ENCODE data around the gene CDK6.

CDK6 gene

DNA sequence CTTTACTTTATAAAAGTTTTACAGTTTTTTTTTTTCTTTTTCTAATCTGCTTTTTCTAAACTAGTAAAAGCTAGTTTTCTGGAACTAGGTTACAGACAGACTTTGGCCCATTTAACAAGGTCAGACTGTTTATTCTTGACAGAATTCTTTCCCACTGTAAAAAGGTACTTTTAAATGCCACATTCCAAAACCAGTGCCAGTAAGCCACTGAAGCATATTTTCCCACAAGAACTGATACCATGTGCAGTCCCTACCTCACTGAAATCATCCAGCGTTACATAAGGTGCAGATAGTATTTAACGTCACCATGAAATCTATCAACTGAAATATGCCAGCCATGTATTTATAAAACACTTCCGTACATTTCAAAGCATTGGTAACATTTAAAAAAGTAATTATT lies 121.6 kb downstream of the CDK6 start:
- DNase-seq = no peak

DNA sequence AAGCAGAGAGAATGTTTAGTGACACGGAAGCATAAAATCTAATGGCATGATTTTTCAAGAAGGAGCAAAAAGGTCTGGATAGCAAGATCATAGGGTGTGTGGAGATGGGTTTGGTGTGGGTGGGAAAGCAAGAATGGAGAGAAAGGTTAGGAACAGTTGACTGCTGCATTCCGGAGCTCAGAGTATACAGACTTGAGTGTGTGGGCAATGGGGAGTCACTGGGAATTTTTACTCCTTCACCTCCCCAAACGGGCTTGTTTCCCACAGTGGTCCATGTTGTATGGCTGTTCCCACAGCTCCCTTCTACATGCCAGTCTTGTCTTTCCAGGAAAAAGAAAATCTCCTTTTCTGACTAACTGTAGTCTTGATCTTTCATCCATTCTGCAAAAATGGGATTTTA lies 122.1 kb downstream of the CDK6 start:
- DNase-seq = no peak

DNA sequence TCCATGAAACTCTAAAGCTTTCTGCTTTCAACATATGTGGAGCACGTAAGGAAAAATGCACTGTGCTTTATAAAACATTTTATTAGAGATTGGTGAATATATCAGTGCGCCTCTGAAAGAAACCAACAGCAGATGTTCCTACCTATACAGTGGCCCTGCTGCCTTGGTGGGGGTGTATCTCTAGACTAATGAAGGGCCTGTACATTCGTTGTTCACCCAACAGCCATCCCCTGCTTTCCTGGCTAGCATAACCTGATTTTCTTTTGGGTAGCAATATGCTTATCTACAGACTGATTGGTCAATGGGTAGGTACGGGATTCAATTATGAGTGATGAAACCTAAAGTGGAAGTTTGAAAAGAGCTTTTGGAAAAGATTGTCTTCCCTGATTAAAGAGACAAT lies 126.5 kb downstream of the CDK6 start:
- DNase-seq = no peak

DNA sequence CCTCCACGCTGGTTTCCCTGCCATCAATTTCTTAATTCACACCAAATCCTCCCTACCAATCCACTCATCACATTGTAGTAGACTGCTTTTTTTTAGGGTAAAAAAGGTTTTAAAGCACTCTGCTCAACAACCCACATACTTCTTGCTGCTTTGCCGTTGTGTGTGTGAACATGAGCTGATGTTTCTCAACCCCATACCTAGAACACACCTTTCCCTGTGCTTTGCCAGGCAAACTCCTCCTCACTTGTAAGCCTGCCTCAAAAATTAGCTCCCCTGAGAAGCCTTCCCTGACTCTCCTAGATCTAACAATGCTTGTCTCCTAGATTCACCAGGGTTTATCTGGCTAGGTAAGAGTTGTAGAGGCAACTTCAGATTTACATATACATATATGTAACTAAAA lies 127.2 kb downstream of the CDK6 start:
- DNase-seq = no peak

DNA sequence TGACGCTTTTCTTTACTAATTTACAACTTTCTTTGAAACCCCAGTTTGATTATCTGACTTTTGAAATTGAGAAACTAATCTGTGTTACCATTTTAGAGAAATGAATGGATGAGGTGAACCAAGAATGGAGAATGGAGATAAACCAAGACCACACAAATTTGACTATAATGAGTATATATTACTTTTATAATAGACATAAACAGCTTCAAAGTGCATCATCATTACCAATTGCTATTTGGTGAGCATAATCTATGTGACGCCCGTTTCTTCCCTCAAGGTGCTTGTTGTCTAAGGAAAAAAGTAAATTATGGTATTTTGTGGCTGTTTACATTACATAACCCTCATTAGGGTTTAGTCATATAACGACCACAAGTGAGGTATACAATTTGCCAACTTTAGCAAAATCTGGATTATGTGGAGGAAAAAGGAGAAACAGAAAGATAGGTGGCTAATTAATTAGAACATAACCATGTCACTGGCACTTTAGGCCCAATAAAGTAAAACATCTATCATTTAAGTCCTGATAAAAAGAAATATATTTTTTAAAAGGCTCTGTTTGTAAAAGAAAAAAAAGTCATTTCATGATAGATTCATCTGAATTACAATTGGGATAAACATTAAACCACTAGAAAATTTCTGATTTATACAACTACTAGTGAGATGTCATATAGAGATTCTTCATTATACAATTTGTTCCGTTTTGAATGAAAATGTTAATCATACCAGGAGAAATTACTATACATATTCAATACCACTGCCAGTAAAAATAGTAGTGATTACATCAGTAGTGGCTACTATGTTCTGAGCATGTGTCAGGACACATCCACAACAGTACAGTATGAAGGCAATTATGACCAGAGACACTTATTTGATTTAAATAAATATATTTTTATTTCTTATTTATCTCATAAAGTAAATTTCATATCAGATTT lies 128.0 kb downstream of the CDK6 start:
- DNase-seq = no peak

DNA sequence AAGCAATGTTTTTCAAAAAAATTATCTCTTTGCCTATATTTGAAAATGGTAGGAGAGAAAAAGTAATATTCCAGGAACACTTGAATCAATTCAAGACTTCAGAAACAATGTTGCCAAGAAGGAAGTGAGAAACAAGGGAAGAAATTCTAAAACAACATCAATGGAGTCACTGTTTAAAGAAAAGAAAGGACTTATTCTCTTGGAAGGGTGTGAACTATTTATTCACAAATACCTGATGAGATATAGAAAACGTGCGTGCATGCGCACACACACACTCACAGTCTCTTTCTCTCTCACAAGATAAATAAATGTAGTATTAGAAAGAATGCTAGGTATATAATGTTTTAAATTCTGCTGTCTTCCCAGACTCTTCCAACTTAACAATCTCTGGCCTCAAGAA lies 128.9 kb downstream of the CDK6 start:
- DNase-seq = no peak

DNA sequence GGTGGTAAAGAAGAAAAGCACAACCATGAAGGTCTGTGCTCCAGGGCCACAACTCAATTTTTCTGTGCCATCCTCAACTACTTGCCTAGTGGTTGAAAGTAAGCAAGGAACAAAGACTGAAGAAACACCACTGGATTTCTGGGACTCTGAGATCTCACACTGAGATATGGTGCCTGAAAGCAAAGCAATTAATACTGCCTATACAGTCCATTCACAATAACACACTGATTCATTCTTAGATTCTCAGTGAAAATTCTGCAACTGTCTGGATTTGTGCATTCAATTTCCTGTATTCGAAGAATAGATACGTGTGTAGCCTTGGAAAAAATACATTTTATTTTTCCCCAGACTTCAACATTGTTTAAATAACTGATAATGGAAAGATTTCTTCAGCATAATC lies 129.8 kb downstream of the CDK6 start:
- no peak for DNase-seq

DNA sequence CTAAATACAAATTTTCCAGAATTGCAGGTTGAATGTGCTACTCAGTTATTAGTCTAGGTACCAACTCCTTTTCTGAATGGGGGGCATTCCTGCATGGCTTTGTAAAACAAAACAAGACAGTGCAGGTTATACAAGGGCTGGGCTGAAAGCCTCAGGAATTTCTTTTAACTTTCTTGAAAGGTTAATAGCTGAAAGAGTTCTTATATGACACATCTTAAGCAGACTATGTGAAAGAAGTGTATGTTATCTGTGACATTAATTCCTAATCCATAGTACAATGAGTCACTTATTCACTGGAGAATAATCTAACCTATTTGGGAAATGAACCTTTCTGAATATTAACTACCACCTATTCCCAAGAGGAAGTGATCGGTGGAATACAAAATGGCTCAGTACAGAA lies 130.5 kb downstream of the CDK6 start:
- DNase-seq = no peak

DNA sequence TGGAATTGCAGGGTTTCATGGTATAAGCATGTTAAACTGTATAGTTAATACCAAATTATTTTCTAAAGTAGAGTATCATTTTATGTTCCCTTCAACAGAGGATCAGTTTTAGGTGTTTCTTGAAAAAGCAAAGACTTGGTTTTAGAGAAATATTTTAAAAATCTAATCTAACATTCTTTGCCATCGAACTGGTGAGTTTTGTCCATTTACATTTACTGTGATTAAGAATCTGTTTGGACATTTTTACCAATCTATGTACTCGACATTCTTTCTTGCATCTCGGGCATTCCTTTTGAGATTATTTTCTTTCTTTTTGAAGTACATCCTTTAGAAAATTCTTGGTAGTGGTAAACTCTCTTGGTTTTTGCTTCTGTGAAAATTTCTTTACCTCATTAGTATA lies 131.5 kb downstream of the CDK6 start:
- no peak for DNase-seq

DNA sequence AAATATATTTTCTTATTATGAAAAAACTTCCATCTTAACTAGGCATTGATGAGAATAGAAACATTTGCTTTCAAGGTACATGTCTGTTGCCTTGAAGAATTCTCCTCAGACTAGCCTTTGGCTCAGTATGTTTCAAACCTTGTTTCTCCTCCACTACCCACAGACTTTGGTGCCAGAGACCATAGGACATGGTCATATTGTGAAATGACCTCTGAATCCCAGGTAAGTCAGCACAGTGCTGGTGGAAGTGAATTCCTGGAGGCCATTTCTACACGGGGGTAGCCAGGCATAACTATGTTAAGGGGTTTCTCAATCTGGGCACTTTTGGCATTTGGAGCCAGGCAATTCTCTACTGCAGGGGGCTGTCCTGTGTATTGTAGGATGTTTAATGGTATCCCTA lies 133.8 kb downstream of the CDK6 start:
- DNase-seq = no peak

DNA sequence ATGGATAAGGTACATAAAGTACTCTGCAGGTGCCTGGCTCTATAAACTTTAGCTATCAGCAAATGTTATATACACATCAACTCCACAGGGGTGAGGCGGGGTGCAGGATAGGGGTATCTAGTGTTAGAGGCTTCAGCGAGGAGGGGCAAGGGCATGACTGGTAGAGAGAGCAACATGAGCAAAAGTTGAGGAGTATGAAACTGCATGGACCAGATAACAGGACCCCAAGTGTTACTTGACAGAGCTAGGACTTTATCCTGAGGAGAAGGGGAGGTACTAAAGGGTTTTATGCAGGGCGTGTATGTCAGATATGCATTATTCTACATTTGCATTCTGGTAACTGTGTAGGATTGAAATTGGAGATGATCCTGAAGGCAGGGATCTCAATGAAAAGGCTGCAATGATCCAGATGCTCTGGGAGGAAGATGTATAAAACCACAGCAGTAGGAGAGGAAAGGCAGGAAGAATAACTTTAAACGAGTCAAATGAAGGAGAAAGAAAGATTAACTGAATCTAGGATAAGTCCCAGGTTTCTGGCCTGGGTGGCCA lies 136.3 kb downstream of the CDK6 start:
- no peak for DNase-seq

DNA sequence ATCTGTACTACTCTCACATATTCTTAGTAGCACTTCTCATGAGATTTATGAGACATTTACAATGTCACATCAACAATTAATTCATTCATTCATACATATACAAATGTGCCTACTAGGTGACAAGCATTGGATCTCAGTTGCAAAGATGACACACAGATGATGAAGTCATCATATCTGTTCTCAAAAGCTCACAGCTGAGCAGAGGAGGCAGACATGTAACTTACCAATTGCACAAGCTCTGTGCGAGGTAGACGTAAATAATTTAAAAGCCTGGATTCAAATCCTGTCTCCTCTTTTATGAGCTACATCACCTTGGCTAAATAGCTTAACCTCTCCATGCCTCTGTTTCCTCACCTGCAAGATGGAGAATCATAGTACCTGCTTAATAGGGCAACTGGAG lies 136.8 kb downstream of the CDK6 start:
- no peak for DNase-seq

DNA sequence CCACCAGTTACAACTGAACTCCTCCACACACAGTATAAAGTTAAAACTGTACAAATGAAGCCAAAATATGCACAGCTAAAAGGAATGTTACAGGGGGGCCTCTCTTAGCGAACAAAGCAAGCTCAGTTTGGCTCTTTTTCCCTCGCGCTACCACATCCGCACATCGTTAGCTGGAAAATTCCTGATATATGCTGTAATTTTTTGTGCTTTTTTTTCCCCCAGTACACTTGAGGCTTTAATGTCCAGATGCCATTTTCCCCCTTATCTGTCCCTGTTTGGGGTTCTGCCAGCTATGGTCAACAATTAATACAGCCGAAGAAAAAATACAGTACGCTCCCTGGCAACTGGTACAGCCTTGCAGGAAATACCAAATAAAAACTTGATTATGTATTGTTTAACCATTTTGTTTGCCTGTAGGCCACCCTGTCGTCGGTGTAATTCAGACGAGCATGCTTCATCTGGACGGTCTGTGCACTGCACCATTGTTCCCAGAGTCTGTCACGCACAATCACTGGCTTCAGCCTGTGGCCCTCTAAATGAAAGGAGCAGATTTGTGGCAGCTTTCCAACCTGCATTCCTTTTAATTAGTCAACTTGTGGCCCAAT lies 138.0 kb downstream of the CDK6 start:
- DNase-seq = peak in 33 of 58 donors; percentile 1 to 78 (median 34)

DNA sequence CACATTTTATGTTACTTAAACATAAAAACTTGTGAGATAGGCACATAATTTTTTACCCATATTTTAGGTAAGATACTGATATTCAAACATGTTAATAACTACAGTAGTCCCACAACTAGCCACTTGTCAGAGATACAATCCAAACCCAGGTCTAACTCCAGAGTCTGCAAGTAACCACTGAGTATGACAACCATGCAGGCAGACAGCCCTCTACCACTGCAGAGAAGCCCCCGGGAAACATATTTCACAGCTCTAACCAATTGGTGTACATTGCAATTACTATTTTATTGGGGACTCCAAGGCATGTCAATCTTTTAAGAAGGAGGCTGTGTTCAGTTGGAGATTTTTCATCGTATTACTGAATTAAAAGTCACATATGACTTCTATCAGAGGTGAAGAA lies 139.0 kb downstream of the CDK6 start:
- DNase-seq = no peak

DNA sequence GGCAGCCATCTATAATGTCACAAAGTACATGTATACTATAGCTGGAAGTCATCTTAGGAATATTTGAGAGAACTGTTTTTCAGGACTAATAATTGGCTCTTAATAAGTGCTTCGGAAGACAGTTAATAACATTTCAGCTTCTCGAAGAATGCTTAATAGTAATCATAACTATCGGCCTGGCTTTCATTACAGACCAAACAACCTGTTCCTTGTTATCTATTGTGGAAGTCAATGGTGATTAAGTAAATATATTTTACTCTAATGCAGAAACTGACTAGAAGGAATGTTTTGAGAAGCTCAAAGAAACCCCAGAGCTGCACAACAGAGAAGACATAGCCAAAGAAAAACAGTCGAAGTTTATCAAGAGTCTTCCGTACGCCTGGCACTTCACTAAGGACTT lies 139.4 kb downstream of the CDK6 start:
- no peak for DNase-seq

DNA sequence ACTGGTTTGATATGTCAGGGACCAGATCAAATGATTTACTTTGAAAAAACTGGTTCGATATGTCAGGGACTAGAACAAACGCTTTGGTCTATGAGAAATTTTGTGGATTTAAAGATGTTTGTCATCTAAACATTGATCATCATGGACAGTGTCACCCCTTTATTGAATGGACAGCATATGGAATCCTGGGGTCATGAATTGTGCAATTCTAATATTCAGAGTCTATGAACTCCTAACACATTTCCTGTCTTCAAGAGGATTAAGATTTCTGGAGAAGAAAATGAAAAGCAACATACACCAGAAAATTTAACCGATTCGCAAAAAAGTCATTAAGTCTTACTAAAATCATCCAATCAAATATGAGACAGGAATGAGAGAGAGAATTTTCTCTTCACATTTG lies 139.8 kb downstream of the CDK6 start:
- DNase-seq = no peak

DNA sequence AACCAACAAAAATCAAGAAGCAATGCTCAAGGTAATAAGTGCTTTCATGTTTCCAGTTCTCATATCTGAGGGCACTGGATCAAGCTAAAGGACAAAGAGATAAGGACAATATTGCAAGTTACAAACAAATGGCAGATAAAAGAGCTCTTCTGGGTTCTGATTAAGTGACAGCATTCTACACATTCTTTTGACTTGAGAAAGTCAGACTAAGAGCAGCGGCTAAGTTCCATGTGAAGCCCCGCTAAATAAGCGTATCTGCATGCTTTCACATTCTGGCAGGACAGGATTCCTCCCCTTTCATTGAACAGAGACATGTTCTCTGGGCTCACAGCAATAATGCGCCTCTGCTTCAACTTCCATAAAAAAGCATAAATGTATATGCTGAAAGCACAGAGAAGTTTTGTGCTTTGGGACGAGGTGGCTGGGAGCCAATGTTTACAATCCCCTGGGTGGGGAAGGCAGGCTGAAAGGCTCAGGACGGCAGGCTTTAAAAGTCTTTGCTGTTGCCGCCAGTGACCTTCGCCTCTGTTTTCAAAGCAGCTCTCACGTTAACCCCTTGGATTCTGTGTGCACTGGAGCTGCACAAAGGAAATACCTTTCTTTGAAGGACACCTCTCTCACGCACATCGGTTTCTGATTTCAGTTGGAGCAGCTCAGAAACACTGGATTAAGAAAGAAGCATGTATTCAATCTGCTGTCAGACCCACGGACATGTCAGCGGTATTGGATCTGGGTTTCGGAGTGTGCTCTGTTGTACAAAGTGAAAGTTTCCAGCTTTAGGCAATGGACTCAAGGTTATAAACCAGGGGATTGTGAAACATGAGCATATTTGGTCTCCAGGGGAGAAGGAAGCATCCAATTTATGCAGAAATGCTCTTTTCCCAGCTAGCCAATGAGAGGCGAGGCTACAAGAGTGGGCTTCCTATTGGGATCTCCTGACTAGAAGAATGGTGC lies 140.8 kb downstream of the CDK6 start:
- DNase-seq = peak in 12 of 58 donors; percentile 4 to 58 (median 18)

DNA sequence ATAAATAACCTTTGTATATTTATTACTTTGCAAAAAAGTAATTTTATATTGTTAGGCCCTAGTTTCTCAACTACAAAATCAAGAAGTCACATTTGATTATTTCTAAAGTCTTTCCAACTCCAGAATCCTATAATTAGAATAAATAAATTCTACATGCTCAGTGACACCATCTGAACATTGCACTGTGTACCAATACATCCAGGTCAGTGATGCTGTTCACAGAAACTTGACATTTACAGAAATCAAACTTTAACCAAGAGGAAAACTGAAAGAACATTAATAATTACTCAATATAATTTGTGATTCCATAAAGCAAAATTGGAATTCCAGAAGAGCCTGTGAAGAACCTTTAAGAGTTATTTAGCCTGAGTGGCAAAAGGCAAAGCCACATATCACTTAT lies 142.2 kb downstream of the CDK6 start:
- no peak for DNase-seq

DNA sequence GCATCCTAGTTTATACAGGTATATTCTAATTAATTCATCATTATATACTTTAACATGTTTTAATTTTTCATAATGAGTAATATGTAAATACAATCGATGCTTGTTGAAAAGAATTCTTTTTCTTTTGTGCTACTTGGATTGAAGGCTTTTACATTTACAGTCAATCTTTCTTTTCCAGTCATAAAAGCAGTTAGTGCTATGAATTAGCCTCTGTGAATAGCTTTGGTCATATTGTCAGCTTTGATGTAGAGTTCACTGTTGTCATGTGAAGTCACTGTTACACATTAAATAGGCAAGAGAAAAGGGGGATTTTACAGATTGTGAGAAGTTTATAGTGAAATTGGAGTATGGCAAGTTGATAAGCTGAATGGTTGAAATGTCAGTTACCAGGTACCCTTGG lies 142.9 kb downstream of the CDK6 start:
- no peak for DNase-seq

DNA sequence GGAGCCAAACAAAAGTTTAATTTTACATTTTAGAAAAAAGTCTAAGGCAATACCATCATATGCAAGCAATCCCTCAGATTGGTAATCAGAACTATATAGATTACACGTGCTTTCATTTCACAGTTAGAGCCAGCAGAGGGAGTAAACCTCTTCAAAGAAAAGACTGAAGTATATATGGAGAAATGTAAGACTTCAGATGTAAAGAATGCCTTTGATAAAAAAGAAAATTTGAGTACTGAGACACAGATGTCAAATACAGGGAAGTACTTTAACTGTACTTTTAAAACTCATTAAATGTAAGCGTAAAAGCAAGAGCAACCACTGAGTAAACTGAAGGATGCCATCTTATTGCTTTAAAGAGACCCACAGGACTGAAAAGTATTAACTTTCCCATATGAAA lies 144.8 kb downstream of the CDK6 start:
- peak in 2 of 58 donors; percentile 7 to 23 for DNase-seq
